ENCODE results near the gene GRID1.

GRID1 gene

GRCh38 chr10:86334488-86335085 is 32.0 kb downstream of the GRID1 start:
- DNase-seq: no peak

GRCh38 chr10:86333826-86334487 is 32.6 kb downstream of the GRID1 start:
- no peak for DNase-seq

GRCh38 chr10:86331861-86332260 is 34.7 kb downstream of the GRID1 start:
- DNase-seq: no peak

- DNase-seq: no peak
Observed at GRCh38 chr10:86330778-86331763, 35.5 kb downstream of the GRID1 start.

GRCh38 chr10:86329896-86330680 is 36.5 kb downstream of the GRID1 start:
- no peak for DNase-seq

- no peak for DNase-seq
Observed at GRCh38 chr10:86329093-86329710, 37.4 kb downstream of the GRID1 start.

- DNase-seq: no peak
Observed at GRCh38 chr10:86327954-86328725, 38.5 kb downstream of the GRID1 start.

- DNase-seq: no peak
Observed at GRCh38 chr10:86325158-86325557, 41.4 kb downstream of the GRID1 start.

- no peak for DNase-seq
Observed at GRCh38 chr10:86321568-86321967, 45.0 kb downstream of the GRID1 start.

GRCh38 chr10:86319676-86320075 is 46.9 kb downstream of the GRID1 start:
- DNase-seq: no peak

- DNase-seq: no peak
Observed at GRCh38 chr10:86317949-86318725, 48.5 kb downstream of the GRID1 start.

GRCh38 chr10:86316990-86317389 is 49.6 kb downstream of the GRID1 start:
- no peak for DNase-seq

GRCh38 chr10:86316274-86316835 is 50.2 kb downstream of the GRID1 start:
- DNase-seq: no peak

- no peak for DNase-seq
Observed at GRCh38 chr10:86315549-86315942, 51.0 kb downstream of the GRID1 start.

GRCh38 chr10:86314616-86315548 is 51.7 kb downstream of the GRID1 start:
- no peak for DNase-seq

- no peak for DNase-seq
Observed at GRCh38 chr10:86313621-86314041, 53.0 kb downstream of the GRID1 start.

- no peak for DNase-seq
Observed at GRCh38 chr10:86312701-86313270, 53.8 kb downstream of the GRID1 start.

GRCh38 chr10:86311906-86312305 is 54.7 kb downstream of the GRID1 start:
- DNase-seq: no peak

- no peak for DNase-seq
Observed at GRCh38 chr10:86311190-86311589, 55.4 kb downstream of the GRID1 start.
